ENCODE results near the gene PIF1.

The PIF1 gene

DNA sequence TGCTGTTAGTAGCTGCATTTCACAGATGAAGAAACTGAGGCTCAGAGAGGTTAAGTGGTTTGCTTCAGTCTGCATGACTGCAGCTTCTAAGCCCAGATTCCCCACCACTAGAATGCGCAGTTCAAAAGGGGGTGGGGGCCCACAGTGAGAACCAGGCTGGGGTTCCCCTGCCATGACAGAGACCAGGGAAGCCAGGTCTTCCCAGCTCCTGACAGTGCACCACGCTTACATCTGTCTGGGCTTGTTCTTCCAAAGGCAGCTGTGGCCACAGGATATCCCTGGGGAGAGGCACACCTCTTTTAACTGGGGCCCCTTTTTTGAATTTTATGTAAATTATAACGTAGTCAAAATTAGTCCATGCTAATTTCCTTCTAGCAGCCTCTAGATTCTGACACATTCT lies 21.6 kb upstream of the PIF1 start:
- Histone ChIP-seq H3K27me3 (ENCODE audit: insufficient read depth, poor library complexity, severe bottlenecking) (no peaks in the 10 kb centered on the region), H3K4me3 (replicated peaks; ENCODE audit: insufficient read depth, low read length) (no peak overlapping the region), H3K27ac (replicated peaks) (no peak overlapping the region)
- no peak for DNase-seq (ENCODE audit: low read depth in 1 of 2, low spot score in 1 of 2)
- no peak for TF ChIP-seq SPI1 (IDR thresholded peaks at IDR 0.05; ENCODE audit: borderline replicate concordance, low read depth)
- TF ChIP-seq, protein P1, sequence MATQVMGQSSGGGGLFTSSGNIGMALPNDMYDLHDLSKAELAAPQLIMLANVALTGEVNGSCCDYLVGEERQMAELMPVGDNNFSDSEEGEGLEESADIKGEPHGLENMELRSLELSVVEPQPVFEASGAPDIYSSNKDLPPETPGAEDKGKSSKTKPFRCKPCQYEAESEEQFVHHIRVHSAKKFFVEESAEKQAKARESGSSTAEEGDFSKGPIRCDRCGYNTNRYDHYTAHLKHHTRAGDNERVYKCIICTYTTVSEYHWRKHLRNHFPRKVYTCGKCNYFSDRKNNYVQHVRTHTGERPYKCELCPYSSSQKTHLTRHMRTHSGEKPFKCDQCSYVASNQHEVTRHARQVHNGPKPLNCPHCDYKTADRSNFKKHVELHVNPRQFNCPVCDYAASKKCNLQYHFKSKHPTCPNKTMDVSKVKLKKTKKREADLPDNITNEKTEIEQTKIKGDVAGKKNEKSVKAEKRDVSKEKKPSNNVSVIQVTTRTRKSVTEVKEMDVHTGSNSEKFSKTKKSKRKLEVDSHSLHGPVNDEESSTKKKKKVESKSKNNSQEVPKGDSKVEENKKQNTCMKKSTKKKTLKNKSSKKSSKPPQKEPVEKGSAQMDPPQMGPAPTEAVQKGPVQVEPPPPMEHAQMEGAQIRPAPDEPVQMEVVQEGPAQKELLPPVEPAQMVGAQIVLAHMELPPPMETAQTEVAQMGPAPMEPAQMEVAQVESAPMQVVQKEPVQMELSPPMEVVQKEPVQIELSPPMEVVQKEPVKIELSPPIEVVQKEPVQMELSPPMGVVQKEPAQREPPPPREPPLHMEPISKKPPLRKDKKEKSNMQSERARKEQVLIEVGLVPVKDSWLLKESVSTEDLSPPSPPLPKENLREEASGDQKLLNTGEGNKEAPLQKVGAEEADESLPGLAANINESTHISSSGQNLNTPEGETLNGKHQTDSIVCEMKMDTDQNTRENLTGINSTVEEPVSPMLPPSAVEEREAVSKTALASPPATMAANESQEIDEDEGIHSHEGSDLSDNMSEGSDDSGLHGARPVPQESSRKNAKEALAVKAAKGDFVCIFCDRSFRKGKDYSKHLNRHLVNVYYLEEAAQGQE (IDR thresholded peaks at IDR 0.05; ENCODE audit: insufficient replicate concordance, low read depth), result no peak
- no peak for TF ChIP-seq POLR2AphosphoS5 (IDR thresholded peaks at IDR 0.05; ENCODE audit: low read depth)
- TF ChIP-seq GABPA (IDR thresholded peaks at IDR 0.05; ENCODE audit: low read depth), result no peak
- TF ChIP-seq, protein P2, sequence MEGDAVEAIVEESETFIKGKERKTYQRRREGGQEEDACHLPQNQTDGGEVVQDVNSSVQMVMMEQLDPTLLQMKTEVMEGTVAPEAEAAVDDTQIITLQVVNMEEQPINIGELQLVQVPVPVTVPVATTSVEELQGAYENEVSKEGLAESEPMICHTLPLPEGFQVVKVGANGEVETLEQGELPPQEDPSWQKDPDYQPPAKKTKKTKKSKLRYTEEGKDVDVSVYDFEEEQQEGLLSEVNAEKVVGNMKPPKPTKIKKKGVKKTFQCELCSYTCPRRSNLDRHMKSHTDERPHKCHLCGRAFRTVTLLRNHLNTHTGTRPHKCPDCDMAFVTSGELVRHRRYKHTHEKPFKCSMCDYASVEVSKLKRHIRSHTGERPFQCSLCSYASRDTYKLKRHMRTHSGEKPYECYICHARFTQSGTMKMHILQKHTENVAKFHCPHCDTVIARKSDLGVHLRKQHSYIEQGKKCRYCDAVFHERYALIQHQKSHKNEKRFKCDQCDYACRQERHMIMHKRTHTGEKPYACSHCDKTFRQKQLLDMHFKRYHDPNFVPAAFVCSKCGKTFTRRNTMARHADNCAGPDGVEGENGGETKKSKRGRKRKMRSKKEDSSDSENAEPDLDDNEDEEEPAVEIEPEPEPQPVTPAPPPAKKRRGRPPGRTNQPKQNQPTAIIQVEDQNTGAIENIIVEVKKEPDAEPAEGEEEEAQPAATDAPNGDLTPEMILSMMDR (IDR thresholded peaks at IDR 0.05; ENCODE audit: insufficient read depth, low read length), result no peak

DNA sequence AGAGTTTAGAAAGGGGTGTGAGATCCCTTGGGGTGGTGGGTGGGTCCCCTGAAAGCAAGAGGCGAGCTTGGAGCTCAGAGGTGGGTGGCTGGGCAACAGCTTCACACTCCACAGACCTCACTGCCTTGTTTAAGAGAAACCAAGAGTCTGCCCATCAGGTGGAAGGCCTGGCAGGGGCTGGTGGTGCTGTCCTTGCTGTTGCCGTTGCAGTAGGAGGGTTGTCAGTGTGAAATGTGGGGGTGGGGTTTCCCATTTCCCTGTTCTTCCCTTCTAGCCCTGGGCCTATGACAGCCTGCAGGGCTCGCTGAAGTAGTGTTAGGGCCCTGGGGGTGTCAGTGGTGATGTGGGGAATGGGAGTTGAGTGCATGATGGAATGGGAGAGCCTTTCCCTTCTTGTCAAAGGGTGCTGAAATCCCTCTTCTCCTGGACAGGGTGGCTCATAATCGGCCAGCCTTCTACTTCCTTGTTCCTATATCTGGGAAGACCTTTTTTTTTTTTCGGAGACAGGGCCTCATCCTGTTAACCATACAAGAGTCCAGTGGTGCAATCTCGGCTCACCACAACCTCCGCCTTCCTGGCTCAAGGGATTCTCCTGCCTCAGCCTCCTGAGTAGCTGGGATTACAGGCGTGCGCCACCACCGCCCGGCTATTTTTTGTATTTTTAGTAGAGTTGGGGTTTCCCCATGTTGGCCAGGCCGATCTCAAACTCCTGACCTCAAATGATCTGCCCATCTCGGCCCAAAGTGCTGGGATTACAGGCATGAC lies 20.6 kb upstream of the PIF1 start:
- no peak for DNase-seq (ENCODE audit: low read depth in 1 of 2, low spot score in 1 of 2)
- H3K4me3 ChIP-seq (replicated peaks; ENCODE audit: insufficient read depth, low read length), result no peak overlapping the region
- TF ChIP-seq, protein P1 (IDR thresholded peaks at IDR 0.05; ENCODE audit: insufficient replicate concordance, low read depth), result no peak
- TF ChIP-seq, protein P2 (IDR thresholded peaks at IDR 0.05; ENCODE audit: insufficient read depth, low read length), result no peak
- TF ChIP-seq SPI1 (IDR thresholded peaks at IDR 0.05; ENCODE audit: borderline replicate concordance, low read depth), result no peak
- TF ChIP-seq GABPA (IDR thresholded peaks at IDR 0.05; ENCODE audit: low read depth), result no peak
- no peak for TF ChIP-seq POLR2AphosphoS5 (IDR thresholded peaks at IDR 0.05; ENCODE audit: low read depth)
- H3K27me3 ChIP-seq (ENCODE audit: insufficient read depth, poor library complexity, severe bottlenecking), result no peaks in the 10 kb centered on the region
- H3K27ac ChIP-seq (replicated peaks), result peak overlapping the region; percentile 12; the same call in 1 of the 2 replicates

DNA sequence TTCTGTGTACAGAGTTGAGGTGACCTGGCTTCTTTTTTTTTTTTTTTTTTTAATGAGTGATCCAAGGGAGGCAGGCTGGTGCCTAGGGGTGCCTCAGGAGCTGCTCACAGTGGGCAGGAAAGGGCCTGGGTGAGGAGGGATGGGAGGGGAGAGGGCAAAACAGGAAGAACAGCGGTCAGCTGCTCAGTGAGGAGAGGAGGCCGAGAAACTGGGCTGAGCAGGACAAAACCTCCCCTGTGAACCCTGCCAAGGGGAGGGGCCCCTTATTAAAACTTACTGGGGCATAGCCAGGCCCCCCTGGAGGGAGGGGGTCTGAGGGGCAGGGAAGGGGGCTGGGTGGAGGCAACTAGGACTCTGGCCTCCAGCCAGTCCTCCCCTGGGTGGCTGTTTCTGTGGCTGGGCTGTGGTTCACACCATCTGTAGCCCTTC lies 19.8 kb upstream of the PIF1 start:
- peak in 1 of 2 experiments; percentile 51 for DNase-seq (ENCODE audit: low read depth in 1 of 2, low spot score in 1 of 2)
- TF ChIP-seq POLR2AphosphoS5 (IDR thresholded peaks at IDR 0.05; ENCODE audit: low read depth) (no peak), SPI1 (IDR thresholded peaks at IDR 0.05; ENCODE audit: borderline replicate concordance, low read depth) (no peak), GABPA (IDR thresholded peaks at IDR 0.05; ENCODE audit: low read depth) (no peak)
- TF ChIP-seq, protein P2 (IDR thresholded peaks at IDR 0.05; ENCODE audit: insufficient read depth, low read length), result no peak
- TF ChIP-seq, protein P1 (IDR thresholded peaks at IDR 0.05; ENCODE audit: insufficient replicate concordance, low read depth), result no peak
- peak overlapping the region; percentile 87 for H3K4me3 ChIP-seq (replicated peaks; ENCODE audit: insufficient read depth, low read length)
- H3K27me3 ChIP-seq (ENCODE audit: insufficient read depth, poor library complexity, severe bottlenecking), result no peaks in the 10 kb centered on the region
- peak overlapping the region; percentile 12; the same call in 1 of the 2 replicates for H3K27ac ChIP-seq (replicated peaks)

Data from HL-60 (cell line).